NCI-H345 treated with DMSO at 0.1 percent for 48 hours (cell line): ENCODE data around the gene BRD1.
"Not testable (repeated sequence)": the region's sequence is repeated elsewhere in the genome, so short reads cannot be mapped to it uniquely, and the experiment has no call there.

Experiments
- DNase-seq: peaks from one replicate; lab custom pipeline; 2025; ENCODE audit not compliant: unreplicated experiment; lab: John Stamatoyannopoulos, UW

Gene BRD1

GRCh38 chr22:49853981-49854831, 26.5 kb upstream of the BRD1 start:
- no peak for DNase-seq

DNA sequence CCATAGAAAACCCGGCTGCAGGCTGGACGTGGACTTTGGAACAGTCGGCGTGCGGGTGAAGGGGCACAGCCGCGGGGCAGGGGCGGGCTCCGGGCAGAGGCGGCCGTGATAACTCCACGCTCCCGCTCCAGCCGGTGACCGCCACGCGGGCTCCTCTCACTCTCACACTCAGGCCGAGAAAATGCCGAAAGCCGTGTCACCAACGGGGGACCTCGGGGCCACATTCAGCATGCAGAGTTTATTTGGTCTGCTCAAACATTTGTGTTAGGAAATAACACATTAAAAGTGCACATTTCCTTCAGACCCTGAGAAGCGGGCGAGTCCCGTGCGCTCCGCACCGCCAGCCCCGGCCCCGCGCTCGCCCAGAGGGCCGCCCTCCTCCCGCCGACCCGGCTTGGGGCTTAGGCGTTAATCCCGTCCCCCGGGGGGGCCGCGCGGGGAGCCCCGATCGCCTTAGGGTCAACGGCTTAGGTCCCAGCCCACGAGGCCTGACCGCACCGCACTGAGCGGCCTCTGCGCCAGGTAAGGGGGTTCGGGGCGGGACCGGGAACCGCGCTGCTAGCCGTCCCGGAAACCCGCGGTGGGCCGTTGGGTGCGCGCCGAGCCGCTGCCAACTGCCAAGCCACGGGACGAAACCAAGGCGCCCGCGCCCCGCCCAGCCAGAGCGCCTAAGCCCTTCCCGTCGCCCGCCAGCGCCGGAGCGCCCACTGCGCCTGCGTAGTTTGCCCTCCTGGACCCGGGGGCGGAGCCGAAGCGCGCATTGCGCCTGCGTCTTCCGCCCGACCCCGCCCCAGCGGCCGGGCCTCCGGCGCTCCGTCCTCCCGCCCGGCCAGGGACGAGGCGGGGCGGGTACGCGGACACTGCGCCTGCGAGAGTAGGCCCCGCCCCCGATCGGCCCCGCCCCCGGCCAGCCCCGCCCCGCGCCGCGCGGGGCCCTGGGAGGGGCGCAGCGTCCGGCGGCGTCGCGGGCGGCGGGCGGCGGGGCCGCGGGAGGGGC, 25.5 kb upstream of the BRD1 start, which contains the start of gene ZBED4:
TSS of gene ZBED4 (plus strand) at position 947 of the 997 bp plus-strand sequence. CDS start 29,819 bp downstream, outside the sequence.
- peak; percentile 83 for DNase-seq

GRCh38 chr22:49852568-49852897, 24.9 kb upstream of the BRD1 start:
- not testable (repeated sequence) for DNase-seq

- DNase-seq, result no peak
Measured at GRCh38 chr22:49850959-49851802, 23.5 kb upstream of the BRD1 start.

DNA sequence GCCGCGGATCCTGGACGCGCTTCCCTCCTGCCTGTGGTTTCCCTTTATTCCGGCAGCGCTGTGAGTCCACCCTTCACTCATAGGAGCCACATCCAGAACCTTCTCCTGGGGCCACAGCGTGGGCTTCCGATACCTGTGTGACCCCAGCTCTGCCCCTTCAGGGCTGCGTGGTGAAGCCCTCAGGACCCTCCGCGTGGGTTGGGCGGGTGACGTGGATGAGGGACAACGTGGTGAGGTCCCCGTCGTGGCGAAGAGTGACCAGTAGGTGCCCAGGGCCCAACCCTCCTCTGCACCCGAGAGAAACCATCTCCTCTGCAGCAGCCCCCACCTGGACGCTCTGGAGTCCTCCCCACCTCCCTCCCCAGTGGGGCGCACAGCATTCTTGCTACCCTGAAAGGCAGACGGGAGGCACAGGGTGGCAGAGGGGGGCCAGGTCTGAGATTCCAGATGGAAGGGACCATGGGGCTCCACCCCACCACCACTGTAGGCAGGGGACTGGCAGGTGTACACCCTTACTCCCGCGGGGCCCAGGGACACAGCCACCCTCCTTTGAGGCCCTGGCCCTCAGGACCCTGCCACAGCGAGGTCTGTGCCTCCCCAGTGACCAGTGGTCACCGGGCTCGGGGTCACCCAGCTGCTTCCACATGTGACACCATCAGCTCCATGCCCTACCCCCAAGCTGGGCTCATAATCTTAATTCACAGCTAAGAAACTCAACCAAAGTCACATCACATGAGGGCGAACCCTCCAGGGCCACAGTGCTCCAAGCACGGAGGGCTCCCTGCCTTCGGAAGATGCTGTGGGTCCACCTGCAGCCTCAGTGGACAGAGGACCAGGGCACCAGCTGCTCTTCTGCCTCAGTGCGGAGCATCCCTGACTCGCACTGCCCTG, 22.6 kb upstream of the BRD1 start:
- no peak for DNase-seq

DNA sequence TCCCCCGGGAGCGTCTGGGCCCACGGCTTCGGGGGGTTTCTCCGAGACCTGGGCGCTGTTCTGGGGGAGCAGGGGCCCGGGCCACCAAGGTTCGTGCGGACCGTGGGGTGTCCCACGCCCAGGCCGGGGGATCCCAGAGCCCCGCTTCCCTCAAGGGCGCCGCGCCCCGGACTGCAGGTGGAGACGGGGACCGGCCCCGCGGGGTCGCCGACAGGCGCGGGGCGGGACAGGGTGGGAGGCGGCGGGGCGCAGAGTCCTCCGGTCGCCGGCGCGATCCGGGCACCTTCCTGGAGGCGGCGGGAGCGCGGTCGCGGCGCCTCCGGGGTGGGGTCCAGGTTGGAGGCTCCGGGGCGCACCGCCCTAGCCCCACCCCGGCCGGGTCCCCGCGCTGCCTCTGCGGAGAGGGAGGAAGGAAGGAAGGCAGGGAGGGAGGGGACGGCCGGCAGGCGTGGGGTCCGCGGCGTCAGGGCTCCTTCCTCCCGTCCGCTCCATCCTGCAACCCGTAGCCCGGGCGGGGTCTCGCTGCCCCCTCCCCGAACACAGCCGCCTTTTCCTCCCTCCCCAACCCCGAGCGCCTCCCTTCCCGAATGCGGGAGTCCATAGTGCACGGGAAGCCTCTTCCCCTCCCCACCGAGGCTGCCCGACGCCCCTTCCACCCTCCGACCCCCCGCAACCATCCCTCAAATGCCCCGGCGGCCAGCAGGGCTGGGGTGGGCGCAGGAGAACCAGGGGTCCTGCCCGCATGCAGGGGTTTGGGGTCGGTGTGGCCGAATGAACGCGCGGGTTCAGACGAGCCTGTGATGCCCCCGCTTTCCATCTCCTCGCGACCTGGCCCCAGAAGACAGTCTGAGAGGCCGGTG, 21.7 kb upstream of the BRD1 start:
- no peak for DNase-seq

DNA sequence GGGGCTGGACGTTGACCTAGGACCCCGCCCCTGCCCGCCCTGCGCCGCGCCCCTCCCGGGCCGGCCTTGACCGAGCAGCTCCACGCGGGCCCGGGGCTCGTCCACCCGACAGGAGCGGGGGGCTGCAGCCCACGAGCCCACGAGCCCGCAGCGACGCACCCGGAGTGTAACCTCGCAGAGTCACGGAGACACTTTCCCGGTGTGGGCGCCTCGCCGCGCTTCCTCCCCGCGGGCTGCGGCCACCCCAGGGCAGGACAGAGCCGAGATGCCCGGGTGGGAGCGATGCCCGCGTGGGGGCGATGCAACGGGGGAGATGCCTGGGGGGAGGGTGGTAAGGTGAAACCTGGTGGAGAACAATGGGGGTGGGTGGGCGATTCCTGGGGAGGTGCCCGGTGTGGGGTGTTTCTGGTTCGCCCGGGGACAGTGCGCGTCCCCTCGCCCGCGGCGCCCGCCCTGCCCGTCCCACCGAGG, 21.1 kb upstream of the BRD1 start:
- no peak for DNase-seq

DNA sequence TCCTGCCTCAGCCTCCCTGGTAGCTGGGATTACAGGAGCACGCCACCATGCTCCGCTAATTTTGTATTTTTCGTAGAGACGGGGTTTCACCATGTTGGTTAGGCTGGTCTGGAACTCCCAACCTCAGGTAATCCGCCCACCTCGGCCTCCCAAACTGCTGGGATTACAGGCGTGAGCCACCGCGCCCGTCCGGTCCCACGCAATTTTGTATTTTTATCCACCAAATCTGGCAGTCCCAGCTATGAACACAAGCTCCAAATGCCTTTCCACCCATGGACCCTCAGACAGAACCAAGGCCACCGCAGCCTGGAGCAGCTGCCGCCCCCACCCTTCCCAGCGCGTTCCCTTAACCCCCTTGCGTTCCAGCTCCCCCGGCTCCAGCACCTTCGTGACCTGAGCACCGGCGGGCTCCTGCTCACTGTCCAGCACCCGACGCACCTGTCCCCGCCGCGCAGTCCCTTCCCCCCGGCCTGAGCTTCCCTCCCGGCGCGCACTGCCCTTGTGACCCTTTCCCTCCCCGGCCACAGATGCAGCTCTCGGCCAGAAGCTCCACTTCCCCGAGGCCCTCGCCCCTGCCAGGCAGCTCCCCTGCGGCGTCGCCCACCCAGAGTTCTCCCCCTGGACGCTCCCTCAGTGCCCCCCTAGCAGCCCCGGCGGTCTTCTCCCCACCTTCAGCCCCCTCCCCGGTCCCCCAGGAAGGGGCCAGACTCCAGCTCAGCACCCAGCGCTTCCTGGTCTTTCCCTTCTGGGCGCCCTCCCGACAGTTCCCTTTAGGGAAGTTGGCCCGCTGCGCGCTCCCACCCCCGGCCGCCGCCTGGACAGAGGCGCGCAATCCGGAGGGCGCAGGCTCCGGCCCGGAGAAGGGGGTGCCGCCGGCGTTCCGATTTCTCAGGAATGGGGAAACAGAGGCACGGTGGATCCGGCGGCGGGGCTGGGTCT, 20.3 kb upstream of the BRD1 start:
- no peak for DNase-seq

DNA sequence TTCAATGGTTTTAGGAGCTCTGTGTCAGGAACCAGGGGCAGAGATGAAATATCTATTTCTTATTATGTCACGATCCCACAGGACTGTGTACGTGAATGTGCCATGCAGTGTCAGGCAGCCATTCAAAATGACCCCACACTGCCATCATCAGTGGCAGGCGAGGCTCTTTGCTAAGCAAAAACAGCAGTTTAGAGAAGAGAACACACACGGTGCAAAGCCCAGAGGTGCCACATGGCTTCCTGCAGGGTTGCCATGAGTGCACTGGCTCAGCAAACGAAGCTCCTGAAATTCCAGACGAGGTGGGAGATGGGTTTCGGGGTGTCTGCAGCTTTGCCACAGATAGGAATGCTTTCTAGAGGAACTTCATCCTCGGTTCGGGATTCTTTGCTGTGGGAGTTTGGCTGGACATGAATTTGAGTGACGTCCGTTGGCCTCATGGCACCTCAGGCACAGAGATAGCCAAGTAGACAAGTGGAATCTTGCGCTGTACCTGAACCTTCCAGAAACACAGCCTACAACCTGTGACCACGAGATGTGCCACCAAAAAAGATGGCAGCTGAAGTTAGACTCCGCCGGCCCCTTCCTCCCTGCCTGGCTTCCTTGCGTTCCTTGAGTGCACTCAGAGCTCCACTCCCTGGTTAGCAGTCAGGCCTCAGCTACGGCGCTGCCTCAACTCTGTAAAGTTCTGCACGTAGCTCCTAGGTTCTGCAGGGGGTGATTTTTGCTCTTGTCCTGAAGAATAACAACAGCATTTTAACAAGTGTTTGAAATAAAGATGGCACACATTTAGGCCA, 18.2 kb upstream of the BRD1 start:
- DNase-seq, result no peak

DNA sequence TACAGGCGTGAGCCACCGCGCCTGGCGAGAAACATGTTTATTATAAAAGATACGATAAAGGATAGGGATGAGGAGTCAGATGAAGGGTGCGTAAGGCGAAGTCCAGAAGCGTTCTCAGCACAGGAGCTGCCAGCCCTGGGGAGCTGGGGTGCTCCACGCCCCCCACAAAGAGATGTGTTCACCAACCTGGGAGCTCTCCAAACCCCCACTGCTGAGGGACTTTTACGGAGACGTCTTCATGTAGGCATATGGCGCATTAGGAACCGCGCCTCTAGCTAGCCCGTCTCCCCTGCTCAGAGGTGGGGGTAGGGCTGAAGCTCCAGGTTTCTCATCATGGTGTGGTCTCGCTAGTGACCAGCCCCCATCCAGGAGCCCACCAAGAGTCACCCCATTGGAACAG, 17.6 kb upstream of the BRD1 start:
- no peak for DNase-seq

DNA sequence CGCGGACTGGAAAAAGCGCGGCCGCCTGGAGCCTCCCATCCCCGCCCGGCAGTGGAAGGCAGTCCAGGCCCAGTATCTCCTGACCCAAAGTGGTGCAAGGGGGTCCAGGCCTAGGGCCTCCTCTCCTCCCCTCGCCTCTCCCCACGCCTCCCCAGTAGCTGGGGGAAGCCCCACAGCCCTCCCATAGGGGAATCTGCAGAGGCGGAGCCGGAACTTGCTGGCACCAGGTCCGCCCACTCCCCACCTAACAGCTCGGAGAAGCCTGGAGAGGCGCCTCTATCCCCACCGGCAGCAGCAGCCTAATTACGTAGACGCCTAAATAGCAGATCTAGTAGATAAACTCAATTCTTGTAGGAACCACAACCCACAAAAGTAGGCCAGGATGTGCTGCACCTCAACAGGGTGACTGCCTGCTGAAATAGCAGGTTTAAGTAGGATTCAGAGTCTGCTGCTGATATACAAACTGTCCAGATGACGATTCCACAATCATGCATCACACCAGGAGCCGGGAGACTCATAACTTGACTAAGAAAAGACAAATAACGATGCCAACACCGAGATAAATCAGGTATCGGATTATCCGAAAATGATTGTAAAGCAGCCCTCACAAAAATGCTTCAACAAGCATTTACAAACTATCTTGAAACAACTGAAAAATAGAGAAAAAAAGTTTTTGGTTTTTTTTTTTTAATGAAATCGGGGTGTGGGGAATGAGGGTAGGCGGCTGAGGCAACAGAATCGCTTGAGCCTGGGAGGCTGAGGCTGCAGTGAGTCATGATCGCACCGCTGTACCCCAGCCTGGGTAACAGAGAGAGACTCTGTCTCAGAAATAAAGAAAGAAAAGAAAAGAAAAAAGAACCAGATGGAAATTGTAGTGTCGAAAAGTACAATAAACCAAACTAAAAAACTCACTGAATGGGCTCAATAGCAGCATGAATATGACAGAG, 11.4 kb upstream of the BRD1 start:
- no peak for DNase-seq

GRCh38 chr22:49833340-49834007, 5.8 kb upstream of the BRD1 start:
- DNase-seq, result no peak

- DNase-seq, result no peak
Measured at GRCh38 chr22:49829044-49829853, 1.6 kb upstream of the BRD1 start.

- DNase-seq, result no peak
Measured at GRCh38 chr22:49828599-49828965, 909 bp upstream of the BRD1 start.
